Activated CD4-positive, alpha-beta memory T cell treated with anti-CD3 and anti-CD28 coated beads, Interleukin-2, amount 10 ng/mL, durations not matched to agents 7 days and 5 days (primary cell): Measurements from ENCODE around the gene TENT5A. TPM values are rescaled to one million over a fixed set of nuclear protein-coding genes. Genes with fewer than 3 reads are reported as not detected.

ENCODE experiments used
- CTCF ChIA-PET: fragments of 350-600 bp; sonication (Branson Sonifier 250); formaldehyde crosslinking; loops from one replicate; lab custom pipeline; 2021; ENCODE audit warnings: antibody characterized with exemption, inconsistent platforms; lab: Charles Lee
- POLR2A ChIA-PET: fragments of 350-600 bp; sonication (Branson Sonifier 250); formaldehyde crosslinking; loops from one replicate; lab custom pipeline; 2021; ENCODE audit warnings: antibody characterized with exemption; lab: Charles Lee
- DNase-seq: peaks from one replicate; pipeline ENCODE4 v3.0.0-alpha.2; 2020
- H3K27ac Mint-ChIP-seq: one replicate; pipeline ENCODE4 v1.8.0; 2021; ENCODE audit warnings: mild to moderate bottlenecking, mixed read lengths
- H3K27me3 Mint-ChIP-seq: one replicate; pipeline ENCODE4 v1.8.0; 2021; ENCODE audit warnings: mixed read lengths
- H3K36me3 Mint-ChIP-seq: one replicate; pipeline ENCODE4 v1.8.0; 2021; ENCODE audit warnings: low read depth, mixed read lengths
- H3K4me1 Mint-ChIP-seq: one replicate; pipeline ENCODE4 v1.8.0; 2021; ENCODE audit warnings: mixed read lengths
- H3K4me3 Mint-ChIP-seq: one replicate; pipeline ENCODE4 v1.8.0; 2021; ENCODE audit warnings: mild to moderate bottlenecking, mixed read lengths
- H3K9me3 Mint-ChIP-seq: one replicate; pipeline ENCODE4 v1.8.0; 2021; ENCODE audit warnings: mixed read lengths
- total RNA-seq, 2 experiments: library from RNA; stranded (reverse); gene quantifications; one replicate each; pipeline ENCODE4 v1.2.3, GENCODE V29; 2021

Gene TENT5A
- total RNA-seq, 2 experiments from 2014 or later: 2.0 TPM

DNA sequence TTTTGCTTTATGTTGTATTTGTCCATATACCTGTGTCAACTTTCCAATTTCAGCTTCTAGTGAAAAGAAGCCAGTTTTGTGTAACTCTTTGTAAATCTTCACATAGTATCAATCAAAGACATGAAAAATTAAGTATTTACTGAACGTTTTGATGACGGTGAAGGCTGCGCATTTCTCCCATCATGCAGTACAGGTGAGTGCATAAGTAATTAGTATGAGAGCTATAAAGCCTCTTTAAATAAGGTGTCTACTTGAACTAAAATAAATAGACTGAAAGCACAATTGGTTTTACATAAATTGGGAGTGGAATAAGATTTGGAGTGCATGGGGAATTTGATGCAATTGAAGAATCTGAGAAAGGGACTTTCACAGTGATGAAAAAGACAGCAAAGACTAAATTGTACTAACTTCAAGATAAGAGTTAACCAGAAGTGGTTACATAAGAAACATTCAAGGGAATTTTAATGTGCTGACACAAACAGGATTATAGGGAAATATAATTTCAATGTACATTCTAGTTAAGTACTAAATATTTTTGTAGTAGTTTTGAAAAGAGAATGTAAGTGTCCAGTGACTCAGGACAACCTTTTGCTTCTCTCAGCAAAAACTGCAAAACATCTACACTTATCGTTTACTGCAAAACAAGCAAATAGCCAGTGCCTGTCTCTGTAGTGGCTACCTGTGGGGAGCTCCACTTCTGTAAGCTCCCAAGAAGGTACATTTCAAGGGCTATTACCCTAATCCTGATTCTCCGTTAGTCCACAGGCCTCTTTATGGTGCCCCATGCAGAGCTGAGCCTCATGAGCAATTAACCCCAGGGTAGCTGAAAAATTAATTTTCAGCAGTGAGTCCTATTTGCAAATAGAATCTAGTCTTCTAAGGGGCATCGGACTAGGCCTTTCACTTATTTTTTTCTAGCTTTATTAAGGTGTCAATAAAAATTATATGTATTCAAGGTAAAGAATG, 13.0 kb downstream of the TENT5A start:
- no peaks in the 10 kb centered on the region for H3K9me3 Mint-ChIP-seq
- no peaks in the 10 kb centered on the region for H3K4me1 Mint-ChIP-seq
- H3K27me3 Mint-ChIP-seq: no peaks in the 10 kb centered on the region
- CTCF ChIA-PET: no interaction called here
- H3K4me3 Mint-ChIP-seq: no peak overlapping the region
- no peak overlapping the region for H3K27ac Mint-ChIP-seq
- H3K36me3 Mint-ChIP-seq: no peaks in the 10 kb centered on the region
- no peak for DNase-seq
- POLR2A ChIA-PET: no interaction called here

DNA sequence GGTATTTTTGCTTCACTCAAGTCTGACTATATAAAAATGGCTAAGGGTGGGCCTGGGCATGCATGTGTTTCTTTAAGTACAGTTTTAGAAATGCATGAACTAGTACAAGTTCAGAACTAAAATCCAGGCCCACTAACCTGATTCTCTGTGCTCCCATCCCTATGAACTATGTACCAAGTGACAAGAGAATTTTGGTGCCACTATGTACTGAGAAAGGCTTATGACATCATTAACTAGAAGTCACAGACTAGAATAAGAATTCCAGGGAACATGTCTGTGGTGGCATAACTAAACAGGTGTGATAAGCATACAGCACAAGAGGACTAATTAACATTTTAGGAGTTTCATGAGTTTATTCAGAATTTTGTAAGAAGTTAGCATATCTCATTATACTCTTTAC, 16.1 kb downstream of the TENT5A start:
- Mint-ChIP-seq H3K4me3 (no peak overlapping the region), H3K36me3 (no peaks in the 10 kb centered on the region), H3K27ac (no peak overlapping the region), H3K9me3 (no peaks in the 10 kb centered on the region), H3K4me1 (no peaks in the 10 kb centered on the region), H3K27me3 (no peaks in the 10 kb centered on the region)
- CTCF ChIA-PET: no interaction called here
- POLR2A ChIA-PET: no interaction called here
- DNase-seq: no peak

DNA sequence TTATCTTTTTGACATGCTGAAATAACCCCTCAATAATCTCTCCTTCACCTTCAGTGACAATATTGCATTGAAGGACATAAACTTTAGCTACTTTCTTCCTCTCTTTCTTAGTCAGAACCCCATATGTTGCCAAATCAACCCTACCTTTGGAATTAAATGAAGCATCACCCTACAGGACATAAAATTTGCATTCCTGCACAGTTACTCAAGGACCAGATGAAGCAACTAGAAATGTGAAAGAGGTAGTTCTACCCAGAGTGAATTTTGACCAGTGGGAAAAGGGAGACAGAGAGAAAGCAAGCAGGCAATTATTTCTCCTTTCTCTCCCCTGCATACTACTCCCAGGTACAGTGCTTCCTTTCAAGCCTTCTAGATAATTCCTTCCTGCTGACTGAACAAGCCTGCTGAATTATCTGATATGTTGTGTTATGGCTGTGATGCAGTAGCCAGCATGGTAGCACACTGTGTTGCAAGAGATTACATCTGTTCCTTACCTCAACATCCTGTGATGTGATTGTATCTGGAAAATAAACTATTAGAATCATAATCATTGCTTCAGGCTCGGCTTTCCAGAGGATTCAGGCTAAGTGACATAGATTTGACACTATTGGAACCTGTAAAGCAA, 16.6 kb downstream of the TENT5A start:
- ChIA-PET CTCF (no interaction called here), POLR2A (no interaction called here)
- no peaks in the 10 kb centered on the region for H3K9me3 Mint-ChIP-seq

DNA sequence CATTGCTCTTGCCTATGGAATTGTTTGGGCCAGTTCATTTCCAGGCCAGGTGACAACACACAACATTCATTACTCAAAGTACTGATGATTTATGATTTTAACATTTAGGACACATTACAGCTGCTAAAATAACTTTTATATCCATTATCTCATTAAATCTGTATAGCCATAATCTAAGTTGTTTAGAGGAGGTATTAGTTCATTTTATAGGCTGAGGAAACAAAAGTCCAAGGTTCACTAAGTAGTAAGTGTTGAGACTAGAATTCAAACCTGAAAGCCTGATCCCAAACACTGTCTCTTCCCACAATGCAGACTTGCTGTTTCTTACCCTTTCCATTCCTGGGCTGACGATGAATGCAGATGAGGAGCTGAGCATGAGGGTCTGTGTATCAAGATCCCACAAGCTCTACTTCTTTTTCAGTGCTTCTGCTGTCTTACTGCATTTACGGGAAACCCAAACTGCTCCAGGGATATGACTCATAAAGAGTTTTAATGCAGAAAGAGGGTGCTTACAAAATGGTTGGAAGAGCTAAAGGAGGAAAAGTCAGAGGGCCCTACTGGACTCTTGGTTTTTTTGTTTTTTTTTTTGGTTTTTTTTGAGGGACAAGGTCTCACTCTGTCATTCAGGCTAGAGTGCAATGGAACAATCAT, 17.9 kb downstream of the TENT5A start:
- H3K4me1 Mint-ChIP-seq: no peaks in the 10 kb centered on the region
- DNase-seq: no peak
- no peaks in the 10 kb centered on the region for H3K27me3 Mint-ChIP-seq
- H3K27ac Mint-ChIP-seq: no peak overlapping the region
- ChIA-PET POLR2A (interaction anchor here (0.6 kb wide), 1 partner anchor 38 kb away, joined by 3 read pairs; no protein-coding TSS in a partner anchor), CTCF (no interaction called here)
- no peaks in the 10 kb centered on the region for H3K36me3 Mint-ChIP-seq
- H3K9me3 Mint-ChIP-seq: no peaks in the 10 kb centered on the region
- H3K4me3 Mint-ChIP-seq: no peak overlapping the region

More for the DNA sequence above, 16.6 kb downstream of the TENT5A start:
- no peak overlapping the region for H3K4me3 Mint-ChIP-seq
- no peaks in the 10 kb centered on the region for H3K27me3 Mint-ChIP-seq
- no peaks in the 10 kb centered on the region for H3K36me3 Mint-ChIP-seq
- no peak for DNase-seq
- no peak overlapping the region for H3K27ac Mint-ChIP-seq
- no peaks in the 10 kb centered on the region for H3K4me1 Mint-ChIP-seq

DNA sequence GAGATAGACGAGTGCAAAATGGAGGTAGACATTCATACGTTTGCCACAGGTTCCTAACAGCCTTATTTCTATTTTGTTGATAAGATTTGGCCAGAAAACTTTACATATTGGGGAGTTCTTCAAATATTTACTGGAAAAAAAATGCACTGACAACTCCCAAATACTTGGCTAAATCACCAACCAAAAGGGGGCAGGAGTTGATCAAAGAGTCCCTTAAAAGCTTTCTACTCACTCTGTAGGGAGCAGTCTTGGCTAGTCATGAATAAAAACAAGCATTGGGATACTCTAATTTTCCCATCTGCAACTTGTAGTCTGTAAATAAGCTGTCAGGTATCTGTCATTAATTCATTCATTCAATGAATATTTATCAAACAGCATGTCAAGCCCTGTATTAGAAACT, 18.4 kb downstream of the TENT5A start:
- Mint-ChIP-seq H3K36me3 (no peaks in the 10 kb centered on the region), H3K27me3 (no peaks in the 10 kb centered on the region), H3K9me3 (no peaks in the 10 kb centered on the region), H3K4me1 (no peaks in the 10 kb centered on the region), H3K4me3 (no peak overlapping the region), H3K27ac (no peak overlapping the region)
- CTCF ChIA-PET: no interaction called here
- POLR2A ChIA-PET: no interaction called here
- DNase-seq: no peak

DNA sequence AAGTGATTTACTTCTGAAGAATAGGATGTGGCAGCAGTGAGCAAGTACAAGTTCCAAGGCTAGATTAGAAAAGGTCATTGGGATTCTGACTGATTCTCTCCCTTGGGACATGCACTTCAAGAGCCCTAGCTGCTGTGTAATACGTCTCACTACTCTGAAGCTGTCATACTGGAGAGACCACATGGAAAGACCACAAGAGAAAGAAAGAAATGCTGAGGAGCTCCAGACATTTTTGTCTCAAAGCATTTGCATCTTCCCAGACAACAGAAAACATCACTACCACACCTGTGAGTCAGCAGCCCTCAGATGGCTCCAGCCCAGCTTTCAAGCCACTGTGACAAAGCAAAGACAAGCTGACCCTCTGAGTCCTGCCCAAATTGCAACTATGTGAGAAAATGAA, 20.7 kb downstream of the TENT5A start:
- Mint-ChIP-seq H3K4me1 (peaks cover 8% of the 10 kb centered on the region), H3K36me3 (no peaks in the 10 kb centered on the region), H3K4me3 (no peak overlapping the region), H3K9me3 (no peaks in the 10 kb centered on the region), H3K27ac (no peak overlapping the region), H3K27me3 (no peaks in the 10 kb centered on the region)
- ChIA-PET POLR2A (no interaction called here), CTCF (no interaction called here)
- no peak for DNase-seq

DNA sequence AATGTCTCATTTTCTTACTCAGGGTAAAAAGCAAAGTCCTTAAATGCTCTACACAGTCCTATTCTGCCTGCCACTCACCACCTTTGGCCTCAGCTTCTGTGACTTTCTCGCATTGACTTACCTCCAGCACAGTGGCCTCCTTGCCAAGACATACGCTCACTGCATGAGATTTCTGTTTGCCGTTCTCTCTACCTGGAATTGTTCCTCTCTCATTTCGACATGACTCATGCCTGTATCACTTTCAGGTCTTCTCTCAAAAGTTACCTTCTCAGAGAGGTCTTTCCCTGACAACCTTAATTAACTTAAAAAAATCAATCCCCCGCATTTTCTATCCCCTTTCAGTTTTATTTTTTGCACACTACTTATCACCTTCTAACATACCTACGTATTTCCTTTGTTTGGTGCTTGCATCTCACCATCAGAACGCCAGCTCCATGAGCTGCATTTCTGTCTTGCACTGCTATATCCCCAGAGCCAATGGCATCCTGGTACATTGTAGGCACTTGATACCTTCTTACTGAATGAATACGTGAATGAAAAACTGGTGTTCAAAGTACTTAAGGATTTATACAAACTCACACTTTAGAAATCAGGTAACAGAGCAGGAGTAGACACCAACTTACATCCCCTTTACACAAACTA, 24.5 kb downstream of the TENT5A start:
- Mint-ChIP-seq H3K4me1 (peaks cover 8% of the 10 kb centered on the region), H3K36me3 (no peaks in the 10 kb centered on the region), H3K4me3 (peak overlapping the region; percentile 2), H3K9me3 (no peaks in the 10 kb centered on the region), H3K27ac (no peak overlapping the region), H3K27me3 (no peaks in the 10 kb centered on the region)
- POLR2A ChIA-PET: interaction anchor here (1.1 kb wide), 1 partner anchor 25 kb away, joined by 3 read pairs; the partner anchor contains the start of gene TENT5A
- CTCF ChIA-PET: interaction anchor here (1.2 kb wide), 1 partner anchor 25 kb away, joined by 3 read pairs; the partner anchor contains the start of gene TENT5A
- DNase-seq: no peak

DNA sequence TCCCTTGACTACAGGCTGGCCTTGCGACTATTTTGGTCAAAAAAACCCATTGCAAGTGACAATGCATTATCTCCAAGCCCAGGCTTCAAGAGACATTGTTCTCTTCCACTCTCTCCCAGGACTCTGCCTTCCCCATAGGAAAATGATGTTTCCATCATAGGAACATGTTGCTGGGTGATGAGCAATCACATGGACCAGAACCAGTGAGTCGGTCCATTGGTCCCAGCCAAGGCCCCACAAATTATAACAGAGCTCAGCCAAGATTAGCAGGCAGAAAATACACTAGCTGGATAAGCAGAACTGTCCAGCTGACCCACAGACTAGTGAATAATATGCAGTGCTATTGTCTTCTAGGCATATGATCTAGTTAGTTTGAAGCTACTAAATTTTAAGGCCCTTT, 27.4 kb downstream of the TENT5A start:
- ChIA-PET POLR2A (no interaction called here), CTCF (no interaction called here)
- no peak for DNase-seq
- H3K27ac Mint-ChIP-seq: no peak overlapping the region
- H3K4me3 Mint-ChIP-seq: no peak overlapping the region
- peaks cover 8% of the 10 kb centered on the region for H3K4me1 Mint-ChIP-seq
- H3K9me3 Mint-ChIP-seq: no peaks in the 10 kb centered on the region
- H3K36me3 Mint-ChIP-seq: no peaks in the 10 kb centered on the region
- H3K27me3 Mint-ChIP-seq: no peaks in the 10 kb centered on the region

DNA sequence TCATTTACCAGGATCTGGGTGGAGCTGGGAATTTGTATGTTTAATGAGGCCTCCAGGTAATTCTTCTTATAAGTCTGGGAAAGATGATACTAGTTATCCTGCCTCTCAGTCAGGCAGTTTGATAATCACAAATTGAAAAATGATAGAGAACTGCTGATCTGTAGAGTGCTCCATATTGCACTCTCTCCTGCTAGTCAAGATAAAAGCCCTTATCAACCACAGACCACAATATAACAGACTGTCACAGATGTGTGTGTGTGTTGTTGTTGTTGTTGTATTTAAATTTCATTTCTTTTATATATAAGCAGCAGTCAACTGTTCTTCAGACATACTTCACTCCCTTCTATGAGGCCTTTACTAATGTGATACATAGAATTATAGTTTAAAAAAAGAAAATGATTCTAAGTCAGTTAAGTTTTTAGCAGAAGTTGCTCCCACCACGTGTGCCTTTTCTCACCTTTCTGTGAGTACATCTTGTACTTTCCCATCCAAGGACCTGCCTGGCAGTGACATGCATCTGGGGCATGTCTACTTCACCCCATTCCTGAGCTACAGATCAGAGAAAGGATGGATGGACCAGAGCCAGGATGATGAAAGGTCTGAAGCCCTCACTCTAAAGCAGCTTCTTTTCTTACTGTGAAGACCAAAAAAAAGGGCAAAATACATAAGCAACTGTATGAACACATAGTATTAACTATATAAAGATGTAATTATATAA, 29.8 kb downstream of the TENT5A start:
- CTCF ChIA-PET: no interaction called here

DNA sequence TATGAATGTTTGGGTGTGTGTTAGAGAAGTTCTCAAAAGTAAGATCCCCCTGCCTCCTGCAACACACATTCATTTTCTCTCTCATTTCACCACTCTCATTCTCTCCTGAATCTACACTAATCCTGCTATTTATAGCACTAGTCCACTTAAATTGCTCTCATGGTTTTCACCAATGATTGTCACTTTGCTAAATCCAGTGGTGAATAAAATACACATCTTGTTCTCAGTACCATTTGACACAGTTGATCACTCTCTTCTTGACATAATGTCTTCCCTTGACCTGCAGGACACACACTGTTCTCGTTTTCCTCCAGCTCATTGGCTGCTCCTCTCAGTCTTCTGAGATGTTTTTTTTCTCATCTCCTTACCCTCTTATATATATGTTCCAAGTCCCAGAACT, 32.1 kb downstream of the TENT5A start:
- Mint-ChIP-seq H3K27me3 (no peaks in the 10 kb centered on the region), H3K36me3 (no peaks in the 10 kb centered on the region), H3K4me3 (no peak overlapping the region), H3K27ac (no peak overlapping the region), H3K9me3 (no peaks in the 10 kb centered on the region), H3K4me1 (no peaks in the 10 kb centered on the region)
- CTCF ChIA-PET: no interaction called here
- DNase-seq: no peak
- POLR2A ChIA-PET: no interaction called here

More for the DNA sequence above, 29.8 kb downstream of the TENT5A start:
- Mint-ChIP-seq H3K4me1 (peaks cover 2% of the 10 kb centered on the region), H3K27ac (no peak overlapping the region), H3K36me3 (no peaks in the 10 kb centered on the region), H3K9me3 (no peaks in the 10 kb centered on the region), H3K4me3 (no peak overlapping the region), H3K27me3 (no peaks in the 10 kb centered on the region)
- DNase-seq: no peak
- POLR2A ChIA-PET: no interaction called here

DNA sequence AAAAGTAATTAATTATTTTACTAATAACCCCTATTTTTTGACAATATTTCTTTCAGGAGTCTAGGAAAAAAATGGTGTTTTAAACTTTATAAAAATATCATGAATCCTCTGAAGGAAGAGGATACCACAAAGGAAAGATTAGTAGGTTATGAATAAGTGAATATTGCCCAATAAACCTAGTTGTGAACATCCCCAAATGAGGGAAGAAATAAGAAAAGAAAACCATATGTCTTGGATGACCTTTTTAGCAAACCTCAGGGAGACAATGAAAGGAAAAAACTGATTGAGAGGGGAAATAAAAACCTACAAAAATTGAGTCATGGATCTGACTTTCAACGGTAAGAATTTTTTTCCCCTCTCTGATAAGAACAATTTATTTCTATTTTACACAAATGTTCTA, 34.4 kb downstream of the TENT5A start:
- H3K4me1 Mint-ChIP-seq: no peaks in the 10 kb centered on the region
- no peak overlapping the region for H3K4me3 Mint-ChIP-seq
- no peak for DNase-seq
- H3K27me3 Mint-ChIP-seq: no peaks in the 10 kb centered on the region
- CTCF ChIA-PET: no interaction called here
- POLR2A ChIA-PET: no interaction called here
- H3K36me3 Mint-ChIP-seq: no peaks in the 10 kb centered on the region
- no peak overlapping the region for H3K27ac Mint-ChIP-seq
- no peaks in the 10 kb centered on the region for H3K9me3 Mint-ChIP-seq

DNA sequence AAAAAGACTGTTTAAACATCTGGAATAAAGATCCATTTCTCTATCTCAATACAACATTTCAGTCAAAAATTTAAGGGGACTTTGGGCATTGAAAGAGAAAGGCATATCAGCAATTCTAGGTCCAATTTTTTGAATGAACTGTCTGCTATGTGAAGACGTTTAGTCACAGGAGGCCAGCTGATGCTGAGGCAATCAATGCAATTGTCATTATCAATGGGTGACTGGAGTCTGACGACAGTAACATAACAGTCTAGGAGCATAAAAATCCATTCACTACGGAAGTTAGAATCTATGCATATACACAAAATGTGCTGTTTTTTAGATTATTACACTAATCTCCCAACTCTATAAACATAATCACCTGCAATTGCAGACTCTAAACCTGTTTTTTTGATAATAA, 37.8 kb downstream of the TENT5A start:
- H3K4me3 Mint-ChIP-seq: no peak overlapping the region
- H3K27ac Mint-ChIP-seq: no peak overlapping the region
- DNase-seq: no peak
- ChIA-PET CTCF (no interaction called here), POLR2A (no interaction called here)
- H3K27me3 Mint-ChIP-seq: no peaks in the 10 kb centered on the region
- H3K36me3 Mint-ChIP-seq: no peaks in the 10 kb centered on the region
- no peaks in the 10 kb centered on the region for H3K4me1 Mint-ChIP-seq
- H3K9me3 Mint-ChIP-seq: no peaks in the 10 kb centered on the region
